Hepatocyte (in vitro differentiated cells): ENCODE measurements around the gene AK1.

Source experiments
- CTCF ChIP-seq: fragments of 200-600 bp; sonication (generic); IDR thresholded peaks from 2 replicates; pipeline ENCODE4 v1.5.1; 2016; ENCODE audit warnings: antibody characterized with exemption, mild to moderate bottlenecking; ENCODE audit not compliant: poor library complexity
- EZH2 ChIP-seq: fragments of 200-600 bp; sonication (generic); IDR thresholded peaks from 2 replicates; pipeline ENCODE4 v1.6.1; 2016; ENCODE audit warnings: antibody characterized with exemption, mild to moderate bottlenecking, borderline replicate concordance

GRCh38 chr9:127897193-127897692 is 19.8 kb upstream of the AK1 start:
- TF ChIP-seq EZH2 (no peak), CTCF (no peak)
